H9 (cell line): Measurements from ENCODE around the gene SLC24A3. TPM values are rescaled to one million over a fixed set of nuclear protein-coding genes. Genes with fewer than 3 reads are reported as not detected.

Experiments
- DNase-seq: peaks from one replicate; pipeline ENCODE4 v3.0.0-alpha.2; 2017
- H2AFZ ChIP-seq: one replicate; pipeline ENCODE4 v1.6.1; 2013; ENCODE audit warnings: mild to moderate bottlenecking, low read length, control low read depth, moderate library complexity
- H2AK5ac ChIP-seq: 2 replicates; pipeline ENCODE4 v1.6.1; 2013; ENCODE audit warnings: low read length, control low read depth, mixed read lengths; ENCODE audit not compliant: insufficient read length
- H2BK120ac ChIP-seq: one replicate; pipeline ENCODE4 v1.6.1; 2013; ENCODE audit warnings: low read depth, mild to moderate bottlenecking, low read length, control low read depth, inconsistent platforms; ENCODE audit not compliant: poor library complexity, severe bottlenecking
- H2BK12ac ChIP-seq: 2 replicates; pipeline ENCODE4 v1.6.1; 2013; ENCODE audit warnings: low read length, control low read depth, mixed read lengths, low read depth; ENCODE audit not compliant: insufficient read length
- H2BK15ac ChIP-seq: 2 replicates; pipeline ENCODE4 v1.6.1; 2013; ENCODE audit warnings: low read depth, low read length, control low read depth
- H2BK20ac ChIP-seq: one replicate; pipeline ENCODE4 v1.6.1; 2013; ENCODE audit warnings: low read depth, mild to moderate bottlenecking, low read length, control low read depth, inconsistent platforms; ENCODE audit not compliant: poor library complexity, severe bottlenecking
- H2BK5ac ChIP-seq: 2 replicates; pipeline ENCODE4 v1.6.1; 2013; ENCODE audit warnings: low read length, control low read depth, mixed read lengths; ENCODE audit not compliant: insufficient read length
- H3K14ac ChIP-seq: 2 replicates; pipeline ENCODE4 v1.6.1; 2013; ENCODE audit warnings: low read length, control low read depth; ENCODE audit not compliant: insufficient read depth
- H3K18ac ChIP-seq: 2 replicates; pipeline ENCODE4 v1.6.1; 2013; ENCODE audit warnings: low read depth, mild to moderate bottlenecking, mixed read lengths, low read length, control low read depth; ENCODE audit not compliant: insufficient read length
- H3K23ac ChIP-seq: 2 replicates; pipeline ENCODE4 v1.6.1; 2013; ENCODE audit warnings: low read length, control low read depth, mixed read lengths, low read depth; ENCODE audit not compliant: insufficient read length
- H3K23me2 ChIP-seq: 2 replicates; pipeline ENCODE4 v1.6.1; 2013; ENCODE audit warnings: low read depth, mild to moderate bottlenecking, mixed read lengths, low read length, control low read depth; ENCODE audit not compliant: insufficient read length, poor library complexity, severe bottlenecking
- H3K27ac ChIP-seq: 2 replicates; pipeline ENCODE4 v1.5.1; 2013; ENCODE audit warnings: low read length, control low read depth, mixed read lengths, low read depth; ENCODE audit not compliant: insufficient read length
- H3K27me3 ChIP-seq: 2 replicates; pipeline ENCODE4 v1.6.1; 2013; ENCODE audit warnings: low read length, control low read depth, inconsistent platforms; ENCODE audit not compliant: insufficient read depth
- H3K4ac ChIP-seq: 2 replicates; pipeline ENCODE4 v1.6.1; 2013; ENCODE audit warnings: low read depth, mild to moderate bottlenecking, control low read depth, inconsistent platforms, low read length, moderate library complexity
- H3K4me1 ChIP-seq: 2 replicates; pipeline ENCODE4 v1.6.1; 2013; ENCODE audit warnings: low read length, control low read depth, inconsistent platforms; ENCODE audit not compliant: insufficient read depth
- H3K4me2 ChIP-seq: 2 replicates; pipeline ENCODE4 v1.6.1; 2013; ENCODE audit warnings: low read length, control low read depth, mixed read lengths; ENCODE audit not compliant: insufficient read length, insufficient read depth
- H3K56ac ChIP-seq: 2 replicates; pipeline ENCODE4 v1.6.1; 2013; ENCODE audit warnings: low read depth, mild to moderate bottlenecking, mixed read lengths, low read length, control low read depth; ENCODE audit not compliant: insufficient read length
- H3K79me1 ChIP-seq: 2 replicates; pipeline ENCODE4 v1.6.1; 2013; ENCODE audit warnings: low read depth, mild to moderate bottlenecking, moderate library complexity, low read length, control low read depth, inconsistent platforms; ENCODE audit not compliant: insufficient read depth, poor library complexity, severe bottlenecking
- H3K79me2 ChIP-seq: 2 replicates; pipeline ENCODE4 v1.6.1; 2013; ENCODE audit warnings: low read length, control low read depth, inconsistent platforms; ENCODE audit not compliant: insufficient read depth
- H3K9ac ChIP-seq: 2 replicates; pipeline ENCODE4 v1.6.1; 2013; ENCODE audit warnings: low read length, control low read depth, mixed read lengths; ENCODE audit not compliant: insufficient read length; ENCODE audit errors: extremely low read depth
- H3K9me3 ChIP-seq: one replicate; pipeline ENCODE4 v1.6.1; 2013; ENCODE audit warnings: low read depth, low read length, inconsistent platforms; ENCODE audit not compliant: control insufficient read depth
- H3T11ph ChIP-seq: one replicate; pipeline ENCODE4 v1.6.1; 2013; ENCODE audit warnings: mild to moderate bottlenecking, low read length, control low read depth, inconsistent platforms
- H4K20me1 ChIP-seq: one replicate; pipeline ENCODE4 v1.6.1; 2013; ENCODE audit not compliant: control insufficient read depth, insufficient read length, insufficient read depth
- H4K5ac ChIP-seq: 2 replicates; pipeline ENCODE4 v1.6.1; 2013; ENCODE audit warnings: low read depth, mild to moderate bottlenecking, mixed read lengths, low read length, control low read depth; ENCODE audit not compliant: insufficient read length
- H4K8ac ChIP-seq: replicated peaks from 2 replicates; pipeline ENCODE4 v1.6.1; 2013; ENCODE audit warnings: low read length, control low read depth, mixed read lengths, low read depth; ENCODE audit not compliant: insufficient read length
- H4K91ac ChIP-seq: 2 replicates; pipeline ENCODE4 v1.6.1; 2013; ENCODE audit warnings: low read depth, mild to moderate bottlenecking, moderate library complexity, mixed read lengths, low read length, control low read depth; ENCODE audit not compliant: insufficient read length
- H3K27ac Mint-ChIP-seq, 3 experiments: 2 replicates in 2 of 3; 3 replicates in 1 of 3; pipeline ENCODE4 v1.8.0; 2020 to 2021; ENCODE audit warnings: mixed read lengths in 3 of 3, mild to moderate bottlenecking in 1 of 3, moderate library complexity in 1 of 3
- H3K27me3 Mint-ChIP-seq: 2 replicates; pipeline ENCODE4 v1.8.0; 2021; ENCODE audit warnings: low read depth, mild to moderate bottlenecking, moderate library complexity, mixed read lengths
- H3K36me3 Mint-ChIP-seq, 3 experiments: 2 replicates in 2 of 3; 3 replicates in 1 of 3; pipeline ENCODE4 v1.8.0; 2020 to 2021; ENCODE audit warnings: low read depth in 3 of 3, mixed read lengths in 3 of 3; ENCODE audit not compliant: insufficient read depth in 1 of 3
- H3K4me1 Mint-ChIP-seq, 2 experiments: 2 replicates each; pipeline ENCODE4 v1.8.0; 2020; ENCODE audit warnings: mixed read lengths in 2 of 2
- H3K4me3 Mint-ChIP-seq, 2 experiments: 2 replicates in 1 of 2; 3 replicates in 1 of 2; pipeline ENCODE4 v1.8.0; 2020 to 2021; ENCODE audit warnings: mild to moderate bottlenecking in 2 of 2, mixed read lengths in 2 of 2, moderate library complexity in 1 of 2
- H3K9me3 Mint-ChIP-seq, 2 experiments: 2 replicates in 1 of 2; 3 replicates in 1 of 2; pipeline ENCODE4 v1.8.0; 2020; ENCODE audit warnings: mild to moderate bottlenecking in 2 of 2, mixed read lengths in 2 of 2, moderate library complexity in 1 of 2
- WGBS: extraction: QIAGEN DNeasy Blood & Tissue Kit; methylation state at CpG from one replicate; pipeline ENCODE4 v1.1.7; 2013; ENCODE audit warnings: missing lambda C conversion rate, low lambda C conversion rate, mixed read lengths; ENCODE audit not compliant: insufficient read length; ENCODE audit errors: extremely low coverage; 5-methylcytosine and 5-hydroxymethylcytosine counted together
- total RNA-seq: library from RNA; stranded (reverse); gene quantifications from 2 replicates; pipeline ENCODE4 v1.2.1, GENCODE V29; 2021
- TF ChIP-seq, protein P1 (sequence below): fragments of 200-600 bp; sonication (generic); conservative IDR thresholded peaks from 3 replicates; pipeline ENCODE4 v1.8.0; 2021; ENCODE audit warnings: antibody characterized with exemption, mild to moderate bottlenecking

The SLC24A3 gene
- total RNA-seq, 1 experiment from 2014 or later, result 0.83 TPM

DNA sequence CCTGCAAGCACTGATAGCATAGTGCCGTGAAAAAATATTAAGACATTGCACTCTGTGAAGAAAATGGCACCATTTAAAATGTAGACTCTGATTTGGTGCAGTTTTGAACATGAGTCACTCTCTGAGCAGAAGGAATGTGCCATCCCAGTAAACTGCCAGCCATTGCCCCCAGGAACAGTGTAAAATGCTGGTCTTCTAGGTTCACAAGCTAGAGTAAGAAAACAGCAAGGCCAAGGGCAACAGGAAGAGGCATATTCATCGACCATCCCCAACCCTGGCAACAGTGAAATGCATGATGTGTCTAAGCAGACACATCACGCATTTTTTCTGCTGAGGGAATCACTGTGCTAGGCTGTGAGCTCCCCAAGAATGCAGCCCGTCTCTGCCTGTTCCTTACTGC, 382.5 kb downstream of the SLC24A3 start:
- Histone ChIP-seq H3T11ph (no peak overlapping the region), H2BK15ac (no peak overlapping the region), H2BK12ac (no peak overlapping the region), H2AK5ac (no peak overlapping the region), H3K18ac (no peak overlapping the region), H4K91ac (no peak overlapping the region), H3K23ac (no peak overlapping the region), H2BK20ac (no peak overlapping the region), H3K9me3 (no peaks in the 10 kb centered on the region), H3K23me2 (no peaks in the 10 kb centered on the region), H3K14ac (no peak overlapping the region), H3K4ac (no peak overlapping the region), H3K9ac (no peak overlapping the region), H3K4me1 (no peaks in the 10 kb centered on the region; the same call in 1 of the 2 replicates), H2AFZ (no peak overlapping the region), H3K79me1 (no peaks in the 10 kb centered on the region), H3K56ac (no peak overlapping the region), H4K5ac (no peak overlapping the region), H2BK120ac (no peak overlapping the region), H3K27ac (no peak overlapping the region), H2BK5ac (no peak overlapping the region), H4K8ac (no peak overlapping the region), H3K27me3 (no peaks in the 10 kb centered on the region), H3K79me2 (no peaks in the 10 kb centered on the region), H4K20me1 (no peaks in the 10 kb centered on the region), H3K4me2 (no peak overlapping the region)
- H3K27ac Mint-ChIP-seq, result no peak overlapping the region
- H3K4me1 Mint-ChIP-seq, result peaks cover 19 to 23% of the 10 kb centered on the region in 2 experiments
- DNase-seq, result no peak
- H3K27me3 Mint-ChIP-seq, result no peaks in the 10 kb centered on the region
- H3K9me3 Mint-ChIP-seq, result peaks cover 0 to 5% of the 10 kb centered on the region in 2 experiments; a peak in 2 of 5 replicates
- peaks cover 0 to 5% (median 0%) of the 10 kb centered on the region in 3 experiments; a peak in 5 of 7 replicates for H3K36me3 Mint-ChIP-seq
- TF ChIP-seq, protein P1, sequence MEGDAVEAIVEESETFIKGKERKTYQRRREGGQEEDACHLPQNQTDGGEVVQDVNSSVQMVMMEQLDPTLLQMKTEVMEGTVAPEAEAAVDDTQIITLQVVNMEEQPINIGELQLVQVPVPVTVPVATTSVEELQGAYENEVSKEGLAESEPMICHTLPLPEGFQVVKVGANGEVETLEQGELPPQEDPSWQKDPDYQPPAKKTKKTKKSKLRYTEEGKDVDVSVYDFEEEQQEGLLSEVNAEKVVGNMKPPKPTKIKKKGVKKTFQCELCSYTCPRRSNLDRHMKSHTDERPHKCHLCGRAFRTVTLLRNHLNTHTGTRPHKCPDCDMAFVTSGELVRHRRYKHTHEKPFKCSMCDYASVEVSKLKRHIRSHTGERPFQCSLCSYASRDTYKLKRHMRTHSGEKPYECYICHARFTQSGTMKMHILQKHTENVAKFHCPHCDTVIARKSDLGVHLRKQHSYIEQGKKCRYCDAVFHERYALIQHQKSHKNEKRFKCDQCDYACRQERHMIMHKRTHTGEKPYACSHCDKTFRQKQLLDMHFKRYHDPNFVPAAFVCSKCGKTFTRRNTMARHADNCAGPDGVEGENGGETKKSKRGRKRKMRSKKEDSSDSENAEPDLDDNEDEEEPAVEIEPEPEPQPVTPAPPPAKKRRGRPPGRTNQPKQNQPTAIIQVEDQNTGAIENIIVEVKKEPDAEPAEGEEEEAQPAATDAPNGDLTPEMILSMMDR, result no peak
- no CpG with 5 or more reads among the region's 4 CpGs for WGBS
- no peak overlapping the region for H3K4me3 Mint-ChIP-seq
